Gastrocnemius medialis (tissue), 4 donors: ENCODE data around the gene TCF23. TPM values are rescaled to one million over a fixed set of nuclear protein-coding genes. Genes with fewer than 3 reads are reported as not detected.

ENCODE experiments used
- ATAC-seq, 2 donors: fragments of 150-250 bp; one replicate each; pipeline ENCODE4 v1.9.1; 2016
- DNase-seq, 2 donors: peaks; one replicate each; pipeline ENCODE4 v3.0.0-alpha.2; 2019
- H3K27ac ChIP-seq, 4 donors: fragments of 200-600 bp; sonication (generic); 1 replicate in 1 of 4; 2 replicates in 3 of 4; pipeline ENCODE4 v1.5.1; 2016 to 2018; ENCODE audit warnings: mild to moderate bottlenecking in 2 of 4, moderate library complexity in 1 of 4
- H3K27me3 ChIP-seq, 3 donors: fragments of 200-600 bp; sonication (generic) in 2 of 3; 1 replicate in 1 of 3; 2 replicates in 2 of 3; pipeline versions ENCODE4 v1.5.1 to v1.6.0; 2016 to 2019; ENCODE audit warnings: mild to moderate bottlenecking in 1 of 3, moderate library complexity in 1 of 3
- H3K36me3 ChIP-seq, 2 donors: fragments of 200-600 bp; sonication (generic) in 1 of 2; one replicate each; pipeline ENCODE4 v1.5.1; 2017 to 2018
- H3K4me1 ChIP-seq, 2 donors: fragments of 200-600 bp; sonication (generic) in 1 of 2; one replicate each; pipeline ENCODE4 v1.5.1; 2016 to 2017; ENCODE audit warnings: mild to moderate bottlenecking in 2 of 2
- H3K4me3 ChIP-seq, 4 donors: fragments of 200-600 bp; sonication (generic) in 3 of 4; 1 replicate in 1 of 4; 2 replicates in 3 of 4; pipeline ENCODE4 v1.5.1; 2016 to 2019; ENCODE audit warnings: mild to moderate bottlenecking in 2 of 4
- H3K9me3 ChIP-seq, 3 donors: fragments of 200-600 bp; sonication (generic) in 2 of 3; 1 replicate in 1 of 3; 2 replicates in 2 of 3; pipeline ENCODE4 v1.5.1; 2016 to 2019
- CTCF ChIP-seq, 5 experiments: fragments of 450-650 bp in 3 of 5; fragments of 200-600 bp in 2 of 5; sonication (generic) in 2 of 5; IDR thresholded peaks in 4 of 5; conservative IDR thresholded peaks in 1 of 5; 1 replicate in 4 of 5; 2 replicates in 1 of 5; pipeline ENCODE4 v1.5.1; 2016 to 2019; ENCODE audit warnings: antibody characterized with exemption in 5 of 5, mild to moderate bottlenecking in 3 of 5, moderate library complexity in 3 of 5
- POLR2A ChIP-seq, 2 donors: fragments of 450-650 bp; IDR thresholded peaks; one replicate each; pipeline ENCODE4 v1.6.1; 2017; ENCODE audit warnings: antibody characterized with exemption in 2 of 2, mild to moderate bottlenecking in 2 of 2, moderate library complexity in 2 of 2
- in situ Hi-C, 4 donors: fragments of 200-750 bp; cut with MboI; loops; one replicate each; pipeline versions ENCODE4 v1.15.0 to v1.8.0; 2017; ENCODE audit warnings: low sequenced_read_pairs in 4 of 4
- intact Hi-C: fragments of 100-400 bp; cut with DNase I; formaldehyde crosslinking; loops from one replicate; pipeline ENCODE4 v1.15.1; 2023; ENCODE audit warnings: low total_unique reads
- total RNA-seq, 4 donors: library from RNA; depleted of rRNA; stranded (reverse); fragments of >200 nt; gene quantifications; one replicate each; pipeline versions ENCODE4 v1.1.0 to v1.2.3, GENCODE V29; 2016

Gene TCF23
- total RNA-seq, 4 donors from 2014 or later, result 0.20 TPM; not detected in 3

- no peak overlapping the region for H3K27ac ChIP-seq
- intact Hi-C loops (no loop called here), in situ Hi-C loops (no loop called here)
- no peak for DNase-seq
- H3K4me3 ChIP-seq, result no peak overlapping the region
- TF ChIP-seq CTCF (IDR thresholded peaks at IDR 0.05 in 4 of 5, conservative IDR thresholded peaks at IDR 0.05 in 1 of 5) (no peak), POLR2A (IDR thresholded peaks at IDR 0.05) (no peak)
- ATAC-seq, result no peak
- H3K36me3 ChIP-seq, result no peaks in the 10 kb centered on the region
- H3K9me3 ChIP-seq, result no peaks in the 10 kb centered on the region
- no peaks in the 10 kb centered on the region for H3K27me3 ChIP-seq
- no peaks in the 10 kb centered on the region for H3K4me1 ChIP-seq
Measured at GRCh38 chr2:27158468-27158867, 9.7 kb downstream of the TCF23 start.

DNA sequence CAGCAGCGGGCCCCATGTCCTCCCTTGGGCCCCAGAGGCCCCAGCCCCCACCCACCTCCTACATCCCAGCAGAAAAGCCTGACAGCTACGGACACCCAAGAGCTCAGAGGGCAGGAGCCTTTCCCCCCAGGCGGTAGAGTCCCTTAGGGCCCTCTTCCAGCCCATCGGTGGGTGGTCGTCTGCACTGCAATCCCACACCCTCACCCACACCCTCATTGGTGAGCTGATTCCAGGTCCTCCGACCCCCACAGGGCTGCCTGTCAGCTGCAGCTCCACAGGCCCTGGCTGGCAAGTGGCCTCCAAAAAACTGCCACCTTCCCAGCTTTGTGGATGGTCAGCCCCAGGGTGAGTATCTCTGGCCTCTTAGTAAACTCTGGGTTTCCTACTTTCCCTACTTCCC lies 10.5 kb downstream of the TCF23 start:
- no peaks in the 10 kb centered on the region for H3K27me3 ChIP-seq
- no peaks in the 10 kb centered on the region for H3K9me3 ChIP-seq
- no peaks in the 10 kb centered on the region for H3K36me3 ChIP-seq
- TF ChIP-seq POLR2A (IDR thresholded peaks at IDR 0.05) (no peak), CTCF (IDR thresholded peaks at IDR 0.05 in 4 of 5, conservative IDR thresholded peaks at IDR 0.05 in 1 of 5) (no peak)
- DNase-seq (no peak), ATAC-seq (no peak)
- H3K27ac ChIP-seq, result no peak overlapping the region
- in situ Hi-C loops (no loop called here), intact Hi-C loops (no loop called here)
- H3K4me1 ChIP-seq, result no peaks in the 10 kb centered on the region
- no peak overlapping the region for H3K4me3 ChIP-seq

GRCh38 chr2:27160191-27160590 lies 11.4 kb downstream of the TCF23 start:
- no peaks in the 10 kb centered on the region for H3K9me3 ChIP-seq
- in situ Hi-C loops, result no loop called here
- H3K27me3 ChIP-seq, result no peaks in the 10 kb centered on the region
- DNase-seq (no peak), ATAC-seq (no peak)
- no peak overlapping the region for H3K4me3 ChIP-seq
- TF ChIP-seq POLR2A (IDR thresholded peaks at IDR 0.05), result no peak
- TF ChIP-seq CTCF (IDR thresholded peaks at IDR 0.05 in 4 of 5, conservative IDR thresholded peaks at IDR 0.05 in 1 of 5), result no peak
- intact Hi-C loops, result no loop called here
- no peaks in the 10 kb centered on the region for H3K4me1 ChIP-seq
- H3K36me3 ChIP-seq, result no peaks in the 10 kb centered on the region
- H3K27ac ChIP-seq, result no peak overlapping the region

- intact Hi-C loops (no loop called here), in situ Hi-C loops (no loop called here)
- Histone ChIP-seq H3K9me3 (no peaks in the 10 kb centered on the region), H3K4me3 (no peak overlapping the region), H3K36me3 (no peaks in the 10 kb centered on the region), H3K27ac (no peak overlapping the region), H3K27me3 (no peaks in the 10 kb centered on the region), H3K4me1 (no peaks in the 10 kb centered on the region)
- TF ChIP-seq CTCF (IDR thresholded peaks at IDR 0.05 in 4 of 5, conservative IDR thresholded peaks at IDR 0.05 in 1 of 5) (no peak), POLR2A (IDR thresholded peaks at IDR 0.05) (no peak)
- no peak for ATAC-seq
- DNase-seq, result no peak
Measured at GRCh38 chr2:27162151-27163121, 13.6 kb downstream of the TCF23 start.
